Nephron (organoid): Measurements from ENCODE around the gene KSR2.
"Not testable (repeated sequence)": the region's sequence is repeated elsewhere in the genome, so short reads cannot be mapped to it uniquely, and the experiment has no call there.

Source experiments
- H3K27ac Mint-ChIP-seq, 3 experiments: 2 replicates each; pipeline ENCODE4 v1.8.0; 2020; ENCODE audit warnings: mixed read lengths in 3 of 3, mild to moderate bottlenecking in 2 of 3, moderate library complexity in 1 of 3
- H3K27me3 Mint-ChIP-seq: 2 replicates; pipeline ENCODE4 v1.8.0; 2021; ENCODE audit warnings: low read depth, mild to moderate bottlenecking, moderate library complexity, mixed read lengths
- H3K36me3 Mint-ChIP-seq: 2 replicates; pipeline ENCODE4 v1.8.0; 2020; ENCODE audit warnings: low read depth, mixed read lengths
- H3K4me1 Mint-ChIP-seq: 2 replicates; pipeline ENCODE4 v1.8.0; 2020; ENCODE audit warnings: mixed read lengths
- H3K4me3 Mint-ChIP-seq, 3 experiments: 2 replicates each; pipeline ENCODE4 v1.8.0; 2020; ENCODE audit warnings: mild to moderate bottlenecking in 3 of 3, mixed read lengths in 3 of 3, moderate library complexity in 2 of 3
- H3K9me3 Mint-ChIP-seq: 2 replicates; pipeline ENCODE4 v1.8.0; 2020; ENCODE audit warnings: mixed read lengths
- TF ChIP-seq, protein P1 (sequence below), 3 experiments: fragments of 200-600 bp; sonication (generic); IDR thresholded peaks; one replicate each; pipeline ENCODE4 v1.5.0; 2021; ENCODE audit warnings: antibody characterized with exemption in 3 of 3; ENCODE audit not compliant: unreplicated experiment in 3 of 3

The KSR2 gene

DNA sequence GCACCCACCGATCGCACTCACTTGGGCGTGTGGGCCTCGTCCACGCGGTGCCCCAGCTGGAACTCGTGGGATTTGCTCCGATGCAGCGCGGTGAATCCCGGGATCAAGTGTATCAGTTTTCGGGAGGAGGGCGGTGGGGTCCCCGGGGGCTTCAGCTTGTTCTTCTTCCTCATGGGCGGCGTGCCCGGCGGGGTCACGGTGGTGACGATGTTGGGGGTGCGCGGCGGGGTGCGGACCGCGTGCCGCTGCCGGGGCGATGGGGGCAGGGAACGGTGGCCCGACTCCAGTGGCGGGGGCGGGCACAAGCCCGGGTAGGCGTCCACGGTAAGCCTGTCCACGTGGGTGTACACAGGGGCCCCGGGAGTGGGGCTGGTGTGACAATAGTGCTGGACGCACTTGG, 207.8 kb downstream of the KSR2 start:
- H3K4me1 Mint-ChIP-seq = no peaks in the 10 kb centered on the region
- H3K36me3 Mint-ChIP-seq = peaks cover 4% of the 10 kb centered on the region
- no peak overlapping the region for H3K4me3 Mint-ChIP-seq
- TF ChIP-seq, protein P1, sequence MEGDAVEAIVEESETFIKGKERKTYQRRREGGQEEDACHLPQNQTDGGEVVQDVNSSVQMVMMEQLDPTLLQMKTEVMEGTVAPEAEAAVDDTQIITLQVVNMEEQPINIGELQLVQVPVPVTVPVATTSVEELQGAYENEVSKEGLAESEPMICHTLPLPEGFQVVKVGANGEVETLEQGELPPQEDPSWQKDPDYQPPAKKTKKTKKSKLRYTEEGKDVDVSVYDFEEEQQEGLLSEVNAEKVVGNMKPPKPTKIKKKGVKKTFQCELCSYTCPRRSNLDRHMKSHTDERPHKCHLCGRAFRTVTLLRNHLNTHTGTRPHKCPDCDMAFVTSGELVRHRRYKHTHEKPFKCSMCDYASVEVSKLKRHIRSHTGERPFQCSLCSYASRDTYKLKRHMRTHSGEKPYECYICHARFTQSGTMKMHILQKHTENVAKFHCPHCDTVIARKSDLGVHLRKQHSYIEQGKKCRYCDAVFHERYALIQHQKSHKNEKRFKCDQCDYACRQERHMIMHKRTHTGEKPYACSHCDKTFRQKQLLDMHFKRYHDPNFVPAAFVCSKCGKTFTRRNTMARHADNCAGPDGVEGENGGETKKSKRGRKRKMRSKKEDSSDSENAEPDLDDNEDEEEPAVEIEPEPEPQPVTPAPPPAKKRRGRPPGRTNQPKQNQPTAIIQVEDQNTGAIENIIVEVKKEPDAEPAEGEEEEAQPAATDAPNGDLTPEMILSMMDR (IDR thresholded peaks at IDR 0.05; ENCODE audit: unreplicated experiment in 3 of 3) = no peak
- peaks cover 14% of the 10 kb centered on the region for H3K9me3 Mint-ChIP-seq
- H3K27ac Mint-ChIP-seq = no peak overlapping the region
- peaks cover 8% of the 10 kb centered on the region for H3K27me3 Mint-ChIP-seq

DNA sequence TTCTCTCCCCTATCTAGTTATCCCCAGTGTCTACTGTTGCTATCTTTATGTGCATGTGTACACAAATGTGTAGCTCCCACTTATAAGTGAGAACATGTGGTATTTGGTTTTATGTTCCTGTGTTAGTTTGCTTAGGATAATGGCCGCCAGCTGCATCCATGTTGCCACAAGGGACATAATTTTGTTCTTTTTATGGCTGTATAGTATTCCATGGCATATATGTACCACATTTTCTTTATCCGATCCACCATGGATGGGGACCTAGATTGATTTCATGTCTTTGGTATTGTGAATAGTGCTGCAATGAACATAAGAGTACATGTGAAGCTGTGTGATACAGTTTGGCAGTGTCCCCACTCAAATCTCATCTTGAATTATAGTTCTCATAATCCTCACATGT, 218.1 kb downstream of the KSR2 start:
- Mint-ChIP-seq H3K9me3 (peaks cover 18% of the 10 kb centered on the region), H3K4me1 (no peaks in the 10 kb centered on the region), H3K27me3 (peaks cover 20% of the 10 kb centered on the region), H3K4me3 (no peak overlapping the region), H3K36me3 (no peaks in the 10 kb centered on the region), H3K27ac (no peak overlapping the region)
- TF ChIP-seq, protein P1 (IDR thresholded peaks at IDR 0.05; ENCODE audit: unreplicated experiment in 3 of 3) = no peak

DNA sequence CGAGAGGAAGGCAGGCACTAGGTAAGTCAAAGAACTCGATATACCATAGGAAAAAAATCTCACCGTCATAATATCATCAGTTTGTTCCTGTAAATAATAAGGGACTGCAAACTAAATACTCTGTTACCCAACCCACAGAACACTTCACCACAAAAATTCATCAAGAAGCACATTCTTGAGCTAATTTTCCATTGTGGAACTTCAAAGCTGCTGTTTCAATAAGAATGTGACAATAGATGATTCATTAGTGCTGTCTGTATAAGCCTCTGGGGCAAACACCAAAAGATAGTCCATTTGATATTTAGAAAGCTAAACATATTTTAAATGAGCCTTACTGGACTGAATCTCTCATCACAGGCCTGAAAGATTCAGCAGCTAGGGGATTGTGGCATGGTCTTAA, 219.4 kb downstream of the KSR2 start:
- no peaks in the 10 kb centered on the region for H3K36me3 Mint-ChIP-seq
- H3K9me3 Mint-ChIP-seq = peaks cover 25% of the 10 kb centered on the region
- peaks cover 2% of the 10 kb centered on the region for H3K4me1 Mint-ChIP-seq
- TF ChIP-seq, protein P1 (IDR thresholded peaks at IDR 0.05; ENCODE audit: unreplicated experiment in 3 of 3) = no peak
- peaks cover 28% of the 10 kb centered on the region for H3K27me3 Mint-ChIP-seq
- no peak overlapping the region for H3K27ac Mint-ChIP-seq
- H3K4me3 Mint-ChIP-seq = no peak overlapping the region

DNA sequence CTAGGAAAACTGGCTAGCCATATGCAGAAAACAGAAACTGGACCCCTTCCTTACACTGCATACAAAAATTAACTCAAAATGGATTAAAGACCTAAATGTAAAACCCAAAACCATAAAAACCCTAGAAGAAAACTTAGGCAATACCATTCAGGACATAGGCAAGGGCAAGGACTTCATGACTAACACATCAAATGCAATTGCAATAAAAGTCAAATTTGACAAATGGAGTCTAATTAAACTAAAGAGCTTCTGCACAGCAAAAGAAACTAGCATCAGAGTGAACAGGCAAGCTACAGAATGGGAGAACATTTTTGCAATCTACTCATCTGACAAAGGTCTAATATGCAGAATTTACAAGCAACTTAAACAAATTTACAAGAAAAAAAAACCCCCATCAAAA, 222.4 kb downstream of the KSR2 start:
- H3K9me3 Mint-ChIP-seq = peaks cover 24% of the 10 kb centered on the region
- not testable (repeated sequence) for H3K27ac Mint-ChIP-seq, H3K4me3 Mint-ChIP-seq, H3K4me1 Mint-ChIP-seq, H3K36me3 Mint-ChIP-seq
- peaks cover 30% of the 10 kb centered on the region for H3K27me3 Mint-ChIP-seq

DNA sequence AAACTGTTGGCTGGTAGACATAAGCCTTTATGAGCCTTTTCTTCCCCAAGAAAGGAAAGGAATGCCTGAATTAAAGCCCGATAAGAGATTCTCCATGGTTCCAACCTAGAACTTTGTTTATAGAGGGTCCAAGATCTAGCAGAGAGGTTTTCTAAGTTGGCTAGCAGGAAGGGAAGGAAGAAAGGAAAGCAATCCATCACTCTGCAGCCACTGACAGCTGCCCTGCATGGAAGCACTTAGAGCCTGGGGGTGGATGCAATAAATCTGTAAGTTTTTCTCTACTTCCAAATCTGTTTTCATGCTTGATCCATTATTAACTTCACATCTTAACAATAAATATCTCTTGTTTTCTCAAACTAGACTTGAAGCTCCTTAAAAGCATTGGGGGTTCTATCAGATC, 224.4 kb downstream of the KSR2 start:
- H3K9me3 Mint-ChIP-seq = peaks cover 21% of the 10 kb centered on the region
- H3K4me1 Mint-ChIP-seq = peaks cover 6% of the 10 kb centered on the region
- no peaks in the 10 kb centered on the region for H3K36me3 Mint-ChIP-seq
- no peak overlapping the region for H3K4me3 Mint-ChIP-seq
- no peak overlapping the region for H3K27ac Mint-ChIP-seq
- TF ChIP-seq, protein P1 (IDR thresholded peaks at IDR 0.05; ENCODE audit: unreplicated experiment in 3 of 3) = no peak
- peaks cover 34% of the 10 kb centered on the region for H3K27me3 Mint-ChIP-seq

DNA sequence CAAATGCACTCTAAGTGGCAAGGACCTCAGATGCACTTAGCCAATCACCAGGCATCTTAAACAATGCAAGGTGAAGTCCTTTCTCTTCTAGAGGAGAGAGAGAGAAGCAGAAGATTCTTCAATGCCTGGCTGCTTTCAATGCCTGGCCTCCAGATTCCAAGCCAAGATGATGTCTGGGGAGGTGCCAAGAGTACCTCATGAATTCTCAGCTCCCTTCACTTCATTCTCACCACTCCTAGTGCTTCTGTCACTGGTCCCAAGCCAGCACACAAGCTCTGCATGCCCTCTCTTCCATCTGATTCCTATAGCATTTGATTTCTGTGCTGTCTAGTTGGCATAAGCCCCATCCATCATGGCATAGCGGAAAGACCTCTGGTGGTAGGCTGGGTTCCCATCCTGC, 225.0 kb downstream of the KSR2 start:
- peaks cover 21% of the 10 kb centered on the region for H3K9me3 Mint-ChIP-seq
- TF ChIP-seq, protein P1 (IDR thresholded peaks at IDR 0.05; ENCODE audit: unreplicated experiment in 3 of 3) = no peak
- no peak overlapping the region for H3K4me3 Mint-ChIP-seq
- no peaks in the 10 kb centered on the region for H3K36me3 Mint-ChIP-seq
- H3K27ac Mint-ChIP-seq = no peak overlapping the region
- H3K27me3 Mint-ChIP-seq = peaks cover 35% of the 10 kb centered on the region
- peaks cover 6% of the 10 kb centered on the region for H3K4me1 Mint-ChIP-seq
